ENCODE data around the gene VENTX.

VENTX gene

DNA sequence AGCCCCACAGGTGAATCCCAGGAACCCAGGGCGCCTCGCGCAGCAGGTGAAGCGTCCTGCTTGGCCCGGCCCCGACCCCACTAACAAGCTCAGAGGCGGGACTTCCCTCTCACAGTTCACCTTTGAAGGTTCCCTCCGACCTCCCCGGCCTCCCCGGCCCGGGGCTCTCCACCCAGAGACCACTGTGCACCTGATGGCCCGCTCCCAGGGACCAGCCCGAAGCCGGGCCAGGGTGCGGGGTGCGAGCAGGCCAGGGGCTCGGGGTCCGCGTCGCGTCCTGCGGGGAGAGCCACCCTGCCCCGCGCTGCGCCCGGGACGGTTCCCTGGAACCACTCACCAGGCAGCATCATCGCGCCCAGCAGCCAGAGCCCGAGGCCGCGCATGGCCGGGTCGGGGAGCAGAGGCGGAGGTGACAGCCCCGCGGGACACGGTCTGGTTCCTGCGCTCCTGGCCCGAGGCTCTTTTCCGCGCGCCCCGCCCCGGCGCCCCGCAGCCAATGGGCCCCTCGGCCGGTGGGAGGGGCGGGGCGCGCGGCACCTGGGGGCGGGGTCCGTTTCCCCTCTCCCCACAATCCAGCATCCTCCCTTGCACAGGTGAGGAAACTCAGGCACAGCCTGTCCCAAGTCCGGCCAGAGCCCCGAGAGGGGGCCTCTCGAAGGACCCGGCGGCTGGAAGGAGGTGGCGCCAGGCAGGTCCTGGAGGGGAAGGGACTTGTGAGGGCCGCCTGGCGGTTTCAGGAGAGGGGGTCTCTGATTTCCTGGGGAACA, 39.0 kb downstream of the VENTX start, which contains the start of gene ADAM8:
Gene ADAM8 (minus strand): TSS at position 434 of the 767 bp plus-strand sequence. CDS start 51 bp downstream, at position 383.
- DNase-seq, result no peak

DNA sequence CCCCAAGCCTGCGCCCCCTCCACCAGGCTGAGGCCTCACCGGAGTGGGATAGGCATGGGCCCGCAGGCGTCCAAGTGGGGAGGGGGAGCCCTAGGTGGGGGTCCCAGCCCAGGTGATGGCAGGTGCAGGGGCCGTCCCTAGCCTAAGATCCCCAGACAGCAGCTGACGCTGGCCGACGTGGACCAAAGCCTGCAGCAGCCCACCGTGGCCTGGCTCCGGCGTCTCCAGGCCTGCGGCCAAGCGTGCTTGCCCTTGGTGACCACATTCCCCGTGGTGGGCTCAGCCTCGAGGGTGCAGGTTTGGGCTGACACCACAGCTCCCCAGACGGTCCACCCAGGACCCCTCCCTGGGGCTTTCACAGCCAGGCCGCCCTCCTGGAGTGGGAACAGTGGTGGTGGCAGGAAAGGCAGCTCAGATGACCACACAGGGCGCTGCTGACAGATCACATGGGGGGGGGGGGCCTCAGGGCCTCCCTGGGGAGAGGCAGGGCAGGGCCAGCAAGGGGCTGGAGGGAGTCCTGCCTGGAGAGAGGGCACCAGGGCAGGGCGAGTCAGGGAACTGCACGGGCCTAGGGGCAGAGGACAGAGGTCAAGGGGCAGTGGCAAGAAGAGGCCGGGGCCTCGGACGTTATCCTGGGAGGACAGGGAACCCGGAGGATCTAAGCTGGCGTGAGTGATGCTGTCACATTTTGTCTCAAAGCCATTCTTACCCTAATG, 39.8 kb downstream of the VENTX start:
- DNase-seq, result no peak

DNA sequence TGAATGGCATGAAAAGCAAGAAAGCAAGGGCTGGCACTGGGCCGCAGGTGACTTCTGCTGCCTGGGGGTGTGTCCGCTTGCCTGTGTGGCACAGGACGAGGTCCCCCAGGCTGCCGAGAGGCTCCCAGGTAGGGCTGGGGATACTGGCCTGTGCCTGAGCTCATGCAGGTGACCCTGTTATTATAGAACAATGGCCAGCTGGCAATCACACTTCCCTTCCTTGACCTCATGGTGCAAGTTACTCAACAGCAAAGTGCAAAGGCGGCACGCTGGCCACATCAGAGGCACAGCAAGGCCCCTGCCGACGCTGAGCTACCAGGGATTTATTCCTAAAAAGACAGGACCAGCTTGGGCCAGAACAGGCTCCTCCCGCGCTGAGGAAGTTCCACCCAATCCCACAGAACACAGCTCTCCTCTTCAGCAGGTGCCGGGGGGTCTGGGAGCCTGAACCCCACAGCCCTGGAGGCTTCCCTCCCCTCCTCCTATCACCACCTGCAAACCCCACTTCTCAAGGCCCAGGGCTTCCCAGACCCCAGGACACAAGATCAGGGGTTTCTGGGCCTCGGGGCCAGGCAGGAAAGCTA, 40.4 kb downstream of the VENTX start:
- DNase-seq, result no peak

DNA sequence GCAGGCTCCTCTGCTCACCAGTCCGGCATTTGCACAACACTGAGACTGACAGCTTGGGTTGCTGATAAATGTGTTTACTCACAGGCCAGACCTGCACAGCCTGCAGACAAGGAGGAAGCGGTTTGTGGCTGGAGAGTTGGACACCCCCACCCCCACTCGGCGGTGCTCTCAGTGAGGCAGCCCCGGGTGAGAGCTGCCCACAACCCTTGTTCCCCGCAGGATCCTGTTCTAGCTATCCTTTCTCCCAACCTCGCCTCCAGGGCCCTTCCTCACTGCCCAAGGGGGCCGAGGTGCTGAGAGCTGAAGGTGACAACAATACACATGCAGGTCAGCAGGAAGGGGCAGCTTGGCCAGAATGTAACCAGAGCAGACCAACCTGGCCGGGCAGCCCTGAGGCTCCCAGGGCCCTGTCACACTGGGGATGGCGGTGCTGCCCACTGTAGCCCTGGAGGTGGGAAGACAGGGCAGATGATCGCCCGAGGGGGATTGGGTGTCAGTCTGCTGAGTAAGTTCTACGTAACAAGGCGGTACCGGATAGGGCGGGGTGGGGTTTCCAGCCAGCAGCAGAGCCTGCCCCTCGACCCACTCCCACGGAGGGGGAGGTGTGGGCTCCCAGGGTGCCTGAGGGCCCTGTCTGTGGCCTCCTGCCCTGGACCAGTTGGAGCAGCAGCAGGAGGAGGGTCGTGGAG, 41.1 kb downstream of the VENTX start:
- peak; percentile 67 for DNase-seq

DNA sequence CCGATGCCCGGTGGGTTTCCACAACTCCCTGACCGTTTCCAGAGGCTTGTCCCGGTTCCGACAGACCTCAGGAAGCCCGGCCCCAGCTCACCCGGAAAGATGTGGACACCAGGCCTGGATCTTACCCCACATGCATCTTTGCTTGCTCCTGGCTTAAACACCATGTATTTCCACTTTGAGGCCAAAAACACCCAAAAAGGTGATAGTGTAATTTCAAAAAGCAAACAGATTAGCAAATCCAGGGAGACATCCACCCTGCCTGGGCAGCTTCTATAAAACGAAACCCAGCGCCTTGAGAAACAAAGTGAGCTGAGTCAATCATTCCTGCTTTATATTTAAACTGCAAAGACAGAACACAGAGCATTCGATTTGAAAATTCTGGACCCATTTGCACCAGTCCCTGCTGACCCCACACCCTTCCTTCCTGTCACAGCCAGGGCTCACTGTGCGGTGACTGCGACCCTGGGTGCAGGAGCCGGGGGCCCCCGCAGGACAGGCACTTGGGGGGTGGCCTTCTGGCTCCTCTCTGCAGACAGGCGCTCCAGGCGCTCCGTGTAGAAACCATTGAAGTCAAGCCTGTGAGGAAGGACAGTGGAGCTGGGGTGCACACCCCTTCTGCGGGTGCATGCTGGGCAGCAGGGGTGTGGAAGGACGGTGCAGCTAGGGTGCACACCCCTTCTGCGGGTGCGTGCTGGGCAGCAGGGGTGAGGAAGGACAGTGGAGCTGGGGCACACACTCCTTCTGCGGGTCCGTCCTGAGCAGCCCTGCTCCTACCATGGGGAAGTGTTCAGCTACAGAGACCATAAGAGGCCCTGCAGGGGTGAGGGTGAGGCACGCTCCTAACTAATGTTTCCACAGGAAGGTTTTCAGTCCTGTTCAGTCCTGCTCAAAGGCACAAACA, 41.9 kb downstream of the VENTX start:
- DNase-seq, result no peak

DNA sequence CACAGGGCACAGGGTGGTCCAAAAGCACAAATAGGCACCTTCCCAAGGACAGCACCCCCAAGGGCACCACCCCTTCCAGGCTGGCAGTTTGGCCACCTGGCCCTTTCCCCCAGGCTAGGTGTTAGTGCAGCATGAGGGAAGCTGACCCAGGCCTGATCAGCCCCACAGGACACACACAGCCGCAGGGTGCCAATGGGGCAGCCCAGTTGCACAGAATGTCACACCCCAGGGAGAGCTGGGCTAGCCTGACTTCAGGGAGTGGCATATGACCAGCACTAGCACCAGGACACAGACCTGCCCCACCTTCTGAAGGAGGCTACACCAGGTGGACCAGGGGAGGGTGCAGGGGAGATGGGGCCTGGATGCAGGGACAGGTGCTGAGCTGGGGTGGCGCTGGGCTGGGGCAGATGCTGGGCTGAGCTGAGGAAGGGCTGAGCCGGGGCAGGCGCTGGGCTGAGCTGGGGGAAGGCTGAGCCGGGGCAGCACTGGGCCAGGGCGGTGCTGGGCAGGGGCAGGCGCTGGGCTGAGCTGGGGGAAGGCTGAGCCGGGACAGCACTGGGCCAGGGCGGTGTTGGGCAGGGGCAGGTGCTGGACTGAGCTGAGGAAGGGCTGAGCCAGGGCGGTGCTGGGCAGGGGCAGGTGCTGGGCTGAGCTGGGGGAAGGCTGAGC, 42.9 kb downstream of the VENTX start:
- DNase-seq, result no peak

DNA sequence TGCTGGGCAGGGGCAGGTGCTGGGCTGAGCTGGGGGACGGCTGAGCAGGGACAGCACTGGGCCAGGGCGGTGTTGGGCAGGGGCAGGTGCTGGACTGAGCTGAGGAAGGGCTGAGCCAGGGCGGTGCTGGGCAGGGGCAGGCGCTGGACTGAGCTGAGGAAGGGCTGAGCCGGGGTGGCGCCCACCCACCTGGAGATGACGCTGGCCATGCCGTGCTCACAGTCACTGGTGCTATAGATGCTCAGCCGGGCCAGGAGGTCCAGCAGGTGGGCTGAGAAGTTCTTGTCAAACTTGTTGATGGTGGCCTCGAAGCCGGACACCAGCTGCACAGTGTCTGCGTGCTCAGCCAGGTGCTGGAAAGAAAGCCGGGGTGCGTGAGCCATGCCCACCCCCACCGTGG, 43.4 kb downstream of the VENTX start:
- no peak for DNase-seq

DNA sequence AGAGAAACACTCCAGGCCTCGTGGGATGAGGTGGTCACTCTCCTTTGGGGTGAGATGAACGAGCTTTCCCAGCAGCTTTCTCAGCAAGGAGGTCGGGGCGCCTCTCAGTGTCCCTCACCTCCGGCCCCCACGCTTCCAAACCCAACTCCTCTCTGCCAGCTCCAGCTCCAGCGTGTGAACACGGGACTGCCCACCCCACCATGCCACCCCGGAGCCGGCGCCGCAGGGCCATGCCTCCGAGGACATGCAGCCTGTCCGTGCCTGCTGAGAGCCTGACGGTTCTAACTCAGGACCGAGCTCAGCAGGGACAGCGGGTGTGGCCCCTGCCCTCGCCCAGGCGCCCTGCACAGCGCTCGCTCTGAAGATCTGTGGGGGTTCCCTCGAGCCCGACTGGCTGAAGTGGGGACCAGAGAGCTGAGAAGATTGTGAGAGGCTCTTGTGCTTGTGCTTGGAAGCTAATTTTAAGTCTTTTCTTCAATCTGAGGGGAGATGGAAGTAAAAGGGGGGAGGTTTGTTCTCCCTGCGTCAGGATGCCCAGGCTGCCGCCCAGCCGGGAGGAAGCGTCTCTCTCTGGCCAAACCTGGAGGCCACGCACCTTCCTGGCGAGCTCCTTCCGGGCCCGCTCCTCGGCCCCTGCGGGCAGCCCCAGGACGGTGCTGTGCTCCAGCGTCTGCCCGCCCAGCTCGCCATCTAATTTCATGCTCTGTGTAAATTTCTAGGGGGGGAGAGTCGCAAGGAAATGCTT, 44.1 kb downstream of the VENTX start:
- no peak for DNase-seq

DNA sequence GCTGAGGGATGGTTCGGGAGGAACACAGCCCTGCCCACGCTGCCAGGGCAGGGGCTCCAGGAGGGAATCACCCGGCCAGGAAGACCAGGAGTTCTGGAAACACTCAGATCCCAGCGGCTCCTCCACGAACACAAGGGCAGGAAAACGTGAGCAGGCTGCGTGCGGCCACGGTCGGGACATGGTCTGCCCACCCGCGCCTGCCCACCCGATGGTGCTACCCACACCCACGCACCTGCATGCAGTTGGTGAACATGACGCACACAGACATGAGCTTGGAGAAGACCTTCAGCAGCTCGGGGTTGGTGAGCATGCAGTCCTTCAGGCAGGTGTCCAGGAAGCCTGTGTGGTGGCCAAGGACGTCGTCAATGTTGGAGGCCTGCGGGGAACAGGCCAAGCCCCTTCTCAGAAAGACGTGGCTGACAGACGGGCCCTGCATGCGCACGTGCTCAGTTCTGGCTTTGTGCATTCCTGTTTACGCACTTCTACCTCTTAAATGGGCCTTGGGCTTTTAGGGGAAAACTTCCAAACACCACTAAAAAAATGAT, 45.3 kb downstream of the VENTX start:
- no peak for DNase-seq

DNA sequence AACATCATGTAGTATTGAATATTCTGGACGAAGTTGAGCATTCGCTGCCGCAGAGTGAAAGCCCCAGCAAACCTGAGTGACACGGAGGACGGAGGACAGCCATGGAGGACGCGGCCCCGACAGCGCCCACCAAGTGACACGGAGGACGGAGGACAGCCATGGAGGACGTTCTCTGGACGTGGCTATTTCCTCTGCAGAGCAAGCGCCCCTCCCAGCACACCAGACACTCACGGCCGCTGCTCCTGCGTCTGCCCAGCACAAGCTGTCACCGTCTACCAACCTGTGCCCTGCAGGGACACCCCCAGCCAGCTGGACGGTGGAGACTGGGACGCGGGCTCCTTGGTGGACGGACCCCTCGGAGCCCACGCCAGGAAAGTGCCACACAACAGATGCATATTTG, 46.3 kb downstream of the VENTX start:
- no peak for DNase-seq

DNA sequence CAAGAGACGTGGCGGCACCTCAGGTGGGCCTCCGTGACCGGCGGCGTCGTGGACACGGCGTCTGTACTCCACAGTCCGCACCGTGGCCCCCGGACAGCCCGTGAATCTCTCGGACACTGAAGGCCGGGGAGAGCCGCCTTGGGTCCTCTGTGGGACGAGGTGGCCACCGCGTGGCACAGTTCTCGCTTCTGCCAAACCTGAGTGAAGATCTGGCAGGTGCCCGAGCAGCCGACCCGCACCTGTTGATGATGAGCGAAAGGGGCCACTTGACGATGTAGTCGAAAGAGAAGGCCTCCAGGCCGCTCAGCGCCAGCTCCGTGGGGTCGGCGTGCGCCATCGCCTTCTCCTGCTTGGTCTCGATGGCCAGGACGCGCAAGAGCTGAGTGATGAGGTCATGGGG, 47.6 kb downstream of the VENTX start:
- DNase-seq, result no peak

DNA sequence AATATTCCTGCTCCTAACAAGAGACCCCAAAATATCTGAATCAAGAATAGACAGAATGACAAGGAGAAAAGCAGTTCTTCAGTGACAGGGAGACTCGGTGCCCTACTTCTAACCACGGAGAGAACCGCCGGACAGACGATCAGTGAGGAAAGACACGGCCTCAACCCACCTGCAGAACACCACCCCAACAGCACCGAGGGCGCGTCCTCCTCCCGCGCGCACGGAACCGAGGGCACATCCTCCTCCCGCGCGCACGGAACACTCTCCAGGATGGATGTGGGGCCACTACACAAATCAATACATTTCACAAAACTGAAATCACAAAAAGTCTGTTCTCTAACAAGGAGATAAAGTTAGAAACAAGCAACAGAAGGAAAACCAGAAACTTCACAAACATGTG, 48.7 kb downstream of the VENTX start:
- no peak for DNase-seq

DNA sequence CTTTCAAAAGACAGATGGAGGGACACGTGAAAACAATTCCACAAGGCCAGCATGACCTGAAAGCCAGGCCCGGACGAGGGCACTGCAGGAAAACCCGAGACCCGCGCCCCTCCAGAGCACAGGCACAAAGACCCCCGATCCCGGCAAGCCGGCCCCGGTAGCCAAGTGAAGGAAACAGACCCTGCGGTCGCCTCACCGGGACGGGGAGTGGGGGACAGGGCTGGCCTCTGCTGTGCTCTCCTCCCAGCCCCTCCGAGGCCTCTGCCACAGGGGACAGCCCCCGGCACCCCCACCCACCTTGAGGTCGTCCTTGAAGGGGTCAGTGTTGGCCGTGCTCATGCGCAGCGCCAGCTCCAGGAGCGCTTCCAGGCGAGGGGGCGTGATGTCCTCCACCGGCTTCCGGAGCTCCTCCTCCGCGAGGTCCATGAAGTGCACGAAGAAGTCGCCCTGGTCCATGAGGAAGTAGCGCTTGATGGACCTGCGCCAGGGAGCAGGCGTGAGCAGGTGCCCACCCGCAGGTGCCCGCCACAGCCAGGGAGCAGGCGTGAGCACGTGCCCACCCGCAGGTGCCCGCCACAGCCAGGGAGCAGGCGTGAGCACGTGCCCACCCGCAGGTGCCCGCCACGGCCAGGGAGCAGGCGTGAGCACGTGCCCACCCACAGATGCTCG, 50.3 kb downstream of the VENTX start:
- no peak for DNase-seq

DNA sequence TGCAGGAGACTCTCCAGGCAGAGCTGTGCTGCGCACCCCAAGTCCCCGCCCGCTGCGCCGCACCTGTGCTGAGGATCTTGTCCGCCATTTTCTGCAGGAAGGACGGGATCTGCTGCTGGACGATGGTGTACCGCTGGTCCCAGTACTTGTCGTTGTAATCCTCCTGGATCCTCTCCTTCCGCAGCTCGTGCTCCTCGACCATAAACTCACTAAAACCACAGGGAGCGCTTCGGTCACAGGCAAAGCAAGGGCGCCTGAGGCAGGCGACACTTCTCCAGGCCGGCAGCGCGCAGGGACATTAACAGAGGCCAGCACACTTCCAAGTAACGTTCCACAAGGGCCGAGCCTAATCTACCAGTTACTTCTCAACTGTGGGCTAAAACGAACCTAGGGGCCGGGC, 52.1 kb downstream of the VENTX start:
- DNase-seq, result no peak

Measured in EL (cell line).